HG03045 (cell line): ENCODE measurements around the gene CFAP74.

ENCODE experiments used
- ATAC-seq: cut with Tn5 transposase; IDR thresholded peaks from one replicate; pipeline ENCODE4 v1.9.1; 2021; ENCODE audit warnings: mild to moderate bottlenecking, moderate library complexity; ENCODE audit not compliant: unreplicated experiment

CFAP74 gene

GRCh38 chr1:1956101-1956500, 47.5 kb downstream of the CFAP74 start:
- ATAC-seq = no peak

GRCh38 chr1:1955621-1956094, 47.9 kb downstream of the CFAP74 start:
- ATAC-seq = no peak

- no peak for ATAC-seq
Observed at GRCh38 chr1:1954831-1955441, 48.6 kb downstream of the CFAP74 start.

GRCh38 chr1:1954015-1954414, 49.6 kb downstream of the CFAP74 start:
- no peak for ATAC-seq

- ATAC-seq = no peak
Observed at GRCh38 chr1:1950940-1951339, 52.6 kb downstream of the CFAP74 start.

- no peak for ATAC-seq
Observed at GRCh38 chr1:1948783-1949182, 54.8 kb downstream of the CFAP74 start.

- no peak for ATAC-seq
Observed at GRCh38 chr1:1947493-1947892, 56.1 kb downstream of the CFAP74 start.

GRCh38 chr1:1946540-1946939, 57.0 kb downstream of the CFAP74 start:
- ATAC-seq = no peak

- ATAC-seq = no peak
Observed at GRCh38 chr1:1945782-1946393, 57.7 kb downstream of the CFAP74 start.

GRCh38 chr1:1943834-1944570, 59.6 kb downstream of the CFAP74 start:
- ATAC-seq = no peak

- ATAC-seq = no peak
Observed at GRCh38 chr1:1942753-1943656, 60.6 kb downstream of the CFAP74 start.

- no peak for ATAC-seq
Observed at GRCh38 chr1:1941868-1942752, 61.5 kb downstream of the CFAP74 start.

- no peak for ATAC-seq
Observed at GRCh38 chr1:1941211-1941841, 62.3 kb downstream of the CFAP74 start.

GRCh38 chr1:1940123-1940425, 63.5 kb downstream of the CFAP74 start:
- no peak for ATAC-seq

- no peak for ATAC-seq
Observed at GRCh38 chr1:1939296-1940122, 64.1 kb downstream of the CFAP74 start.

- no peak for ATAC-seq
Observed at GRCh38 chr1:1938613-1939295, 64.8 kb downstream of the CFAP74 start.

- ATAC-seq = no peak
Observed at GRCh38 chr1:1938276-1938573, 65.4 kb downstream of the CFAP74 start.

- ATAC-seq = no peak
Observed at GRCh38 chr1:1937549-1938275, 65.9 kb downstream of the CFAP74 start.
